ENCODE results near the gene CBLB.

The CBLB gene

DNA sequence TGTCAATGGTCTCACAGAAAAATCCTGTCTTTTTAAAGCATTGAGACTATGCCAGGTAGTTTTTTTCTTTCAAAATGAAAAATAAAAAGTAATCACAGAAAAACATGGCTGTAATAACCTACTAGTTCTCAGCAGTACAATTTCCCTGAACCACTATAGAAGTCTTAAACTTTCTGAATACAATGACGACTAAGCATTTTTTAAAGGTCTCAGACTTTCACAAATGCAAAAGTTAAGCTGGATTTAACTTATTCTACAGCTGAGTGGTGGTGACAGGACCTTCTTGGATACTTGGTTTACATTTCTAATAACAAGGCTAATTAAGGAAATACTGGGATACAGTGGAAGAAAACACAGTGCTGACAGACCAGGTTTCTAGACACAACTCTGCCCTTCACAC is 81.8 kb downstream of the CBLB start:
- TF ChIP-seq, protein P1, sequence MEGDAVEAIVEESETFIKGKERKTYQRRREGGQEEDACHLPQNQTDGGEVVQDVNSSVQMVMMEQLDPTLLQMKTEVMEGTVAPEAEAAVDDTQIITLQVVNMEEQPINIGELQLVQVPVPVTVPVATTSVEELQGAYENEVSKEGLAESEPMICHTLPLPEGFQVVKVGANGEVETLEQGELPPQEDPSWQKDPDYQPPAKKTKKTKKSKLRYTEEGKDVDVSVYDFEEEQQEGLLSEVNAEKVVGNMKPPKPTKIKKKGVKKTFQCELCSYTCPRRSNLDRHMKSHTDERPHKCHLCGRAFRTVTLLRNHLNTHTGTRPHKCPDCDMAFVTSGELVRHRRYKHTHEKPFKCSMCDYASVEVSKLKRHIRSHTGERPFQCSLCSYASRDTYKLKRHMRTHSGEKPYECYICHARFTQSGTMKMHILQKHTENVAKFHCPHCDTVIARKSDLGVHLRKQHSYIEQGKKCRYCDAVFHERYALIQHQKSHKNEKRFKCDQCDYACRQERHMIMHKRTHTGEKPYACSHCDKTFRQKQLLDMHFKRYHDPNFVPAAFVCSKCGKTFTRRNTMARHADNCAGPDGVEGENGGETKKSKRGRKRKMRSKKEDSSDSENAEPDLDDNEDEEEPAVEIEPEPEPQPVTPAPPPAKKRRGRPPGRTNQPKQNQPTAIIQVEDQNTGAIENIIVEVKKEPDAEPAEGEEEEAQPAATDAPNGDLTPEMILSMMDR (IDR thresholded peaks at IDR 0.05; ENCODE audit: low read depth, low read length), result no peak
- no peak for DNase-seq (ENCODE audit: low read depth in 2 of 2)
- no peak overlapping the region for H3K4me3 ChIP-seq (replicated peaks in 1 of 2; ENCODE audit: low read depth in 2 of 2, low read length in 2 of 2)

DNA sequence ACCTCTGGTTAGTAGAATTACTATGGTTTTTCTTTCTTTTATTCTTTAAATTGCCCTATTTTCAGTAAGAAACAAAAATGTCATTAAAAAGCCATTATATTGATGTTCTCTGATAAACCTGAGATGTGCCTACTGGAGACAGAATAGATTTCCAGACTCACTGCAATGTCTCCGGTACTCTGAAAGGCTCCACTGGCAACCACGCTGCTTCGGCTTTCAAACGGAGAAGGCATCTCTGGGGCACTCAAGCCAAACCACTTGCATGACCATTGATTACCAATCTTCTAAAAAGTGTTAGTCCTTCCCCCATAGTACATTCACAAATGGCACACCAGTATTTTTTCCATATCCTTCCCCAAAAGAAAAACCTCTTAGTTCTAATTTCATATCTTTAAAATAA is 82.6 kb downstream of the CBLB start:
- DNase-seq (ENCODE audit: low read depth in 2 of 2), result no peak

DNA sequence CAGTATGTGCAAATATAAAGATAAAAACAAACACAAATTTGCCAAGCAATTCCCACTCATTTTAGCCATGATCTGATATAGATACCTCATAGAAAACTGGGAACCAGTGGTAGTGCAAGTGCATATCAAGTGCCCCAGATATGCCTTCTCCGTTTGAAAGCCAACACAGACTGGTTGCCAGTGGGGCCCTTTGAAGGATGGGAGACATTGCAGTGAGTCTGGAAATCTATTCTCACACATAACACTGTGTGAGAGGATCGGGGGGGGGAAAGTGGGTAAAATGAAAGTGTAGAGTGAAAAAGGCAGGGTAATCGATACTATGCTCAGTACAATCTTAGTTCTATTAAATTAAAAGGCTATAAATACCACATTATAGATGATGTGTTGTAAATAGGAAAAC is 83.0 kb downstream of the CBLB start:
- DNase-seq (ENCODE audit: low read depth in 2 of 2), result no peak
- no peak overlapping the region for H3K4me3 ChIP-seq (replicated peaks in 1 of 2; ENCODE audit: low read depth in 2 of 2, low read length in 2 of 2)
- TF ChIP-seq, protein P1 (IDR thresholded peaks at IDR 0.05; ENCODE audit: low read depth, low read length), result no peak

More for the DNA sequence above, 82.6 kb downstream of the CBLB start:
- H3K4me3 ChIP-seq (replicated peaks in 1 of 2; ENCODE audit: low read depth in 2 of 2, low read length in 2 of 2), result no peak overlapping the region
- TF ChIP-seq, protein P1 (IDR thresholded peaks at IDR 0.05; ENCODE audit: low read depth, low read length), result no peak

DNA sequence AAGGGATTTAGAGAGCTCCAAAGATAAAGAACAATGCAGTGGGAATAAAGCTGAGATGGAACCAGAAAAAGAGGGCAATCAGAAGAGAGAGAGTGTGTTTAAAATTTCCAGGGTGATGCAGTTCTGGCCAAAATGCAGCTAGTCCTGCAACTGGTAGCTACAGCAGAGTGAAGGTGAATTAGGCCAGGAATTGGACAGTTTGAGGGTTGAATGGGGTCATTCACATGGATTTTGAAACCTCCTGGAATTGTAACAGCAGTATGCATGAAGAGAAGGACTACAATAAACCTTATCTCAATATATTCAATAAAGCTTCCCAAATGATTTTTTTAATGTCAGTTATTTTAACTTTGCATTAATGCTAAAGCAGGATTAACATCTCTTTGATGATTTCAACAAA is 85.2 kb downstream of the CBLB start:
- H3K4me3 ChIP-seq (replicated peaks in 1 of 2; ENCODE audit: low read depth in 2 of 2, low read length in 2 of 2), result no peak overlapping the region
- no peak for DNase-seq (ENCODE audit: low read depth in 2 of 2)
- TF ChIP-seq, protein P1 (IDR thresholded peaks at IDR 0.05; ENCODE audit: low read depth, low read length), result no peak

DNA sequence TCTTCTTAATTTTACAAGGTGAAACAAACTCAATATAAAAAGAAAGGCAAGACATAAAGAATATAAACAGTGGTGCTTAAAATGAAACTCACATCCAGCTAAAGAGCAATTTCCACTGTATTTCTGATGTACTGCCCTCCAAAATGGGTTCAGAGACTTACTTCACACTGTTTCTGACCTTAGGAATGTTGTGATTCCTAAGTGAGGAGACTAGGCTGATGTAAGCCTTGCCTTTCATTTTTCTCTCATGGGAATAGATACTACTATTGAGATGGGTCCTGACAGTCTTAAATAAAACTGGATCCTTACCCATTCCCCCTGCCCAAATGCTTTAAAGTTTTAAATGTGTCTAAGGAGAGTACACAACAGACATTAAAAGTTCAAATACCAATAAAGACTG is 86.9 kb downstream of the CBLB start:
- TF ChIP-seq, protein P1 (IDR thresholded peaks at IDR 0.05; ENCODE audit: low read depth, low read length), result no peak
- DNase-seq (ENCODE audit: low read depth in 2 of 2), result peak; percentile 34 to 54
- no peak overlapping the region for H3K4me3 ChIP-seq (replicated peaks in 1 of 2; ENCODE audit: low read depth in 2 of 2, low read length in 2 of 2)

DNA sequence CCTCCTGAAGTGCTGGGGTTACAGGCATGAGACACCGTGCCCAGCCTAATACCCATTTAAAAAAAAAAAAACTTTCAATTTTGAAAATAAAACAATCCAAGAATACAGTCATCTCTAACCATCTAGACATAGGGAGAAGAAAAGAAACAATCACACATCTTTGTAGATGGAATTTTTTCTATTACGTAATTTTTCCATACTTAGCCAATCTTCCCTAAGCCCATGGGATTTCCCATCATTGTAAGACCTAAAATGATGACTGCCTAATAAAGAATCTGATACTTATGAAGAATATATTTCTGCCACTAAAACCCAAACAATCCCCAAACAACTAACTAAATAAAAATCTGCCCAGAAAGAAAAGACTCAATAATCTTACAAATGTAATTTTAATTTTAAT is 88.7 kb downstream of the CBLB start:
- no peak overlapping the region for H3K4me3 ChIP-seq (replicated peaks in 1 of 2; ENCODE audit: low read depth in 2 of 2, low read length in 2 of 2)
- peak; percentile 56 to 65 for DNase-seq (ENCODE audit: low read depth in 2 of 2)
- TF ChIP-seq, protein P1 (IDR thresholded peaks at IDR 0.05; ENCODE audit: low read depth, low read length), result no peak

DNA sequence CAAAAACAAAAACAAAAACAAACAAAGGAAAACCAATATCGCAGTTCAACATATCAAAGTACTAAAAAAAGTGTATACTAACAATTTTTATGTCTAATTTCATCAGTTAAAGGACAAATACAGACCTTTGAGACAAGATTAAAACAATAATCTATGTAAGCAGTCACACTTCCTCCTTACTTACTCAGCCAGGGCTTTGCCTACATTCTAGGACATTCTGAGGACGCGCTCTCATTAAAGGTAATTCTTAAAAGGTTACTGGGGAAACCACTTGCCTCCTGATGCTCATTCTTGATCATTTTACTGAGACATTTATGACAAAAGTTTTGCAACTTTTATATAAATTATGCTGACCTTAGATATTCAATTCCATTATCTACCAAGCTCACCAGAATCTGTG is 93.4 kb downstream of the CBLB start:
- no peak overlapping the region for H3K4me3 ChIP-seq (replicated peaks in 1 of 2; ENCODE audit: low read depth in 2 of 2, low read length in 2 of 2)
- DNase-seq (ENCODE audit: low read depth in 2 of 2), result no peak
- TF ChIP-seq, protein P1 (IDR thresholded peaks at IDR 0.05; ENCODE audit: low read depth, low read length), result no peak
